G401 (cell line): ENCODE measurements around the gene NPNT. TPM values are rescaled to one million over a fixed set of nuclear protein-coding genes. Genes with fewer than 3 reads are reported as not detected.

Experiments
- DNase-seq: peaks from one replicate; pipeline ENCODE4 v3.0.0-alpha.2; 2015; ENCODE audit warnings: low spot score
- in situ Hi-C: cut with HindIII; loops from 2 replicates; pipeline ENCODE4 v1.10.0; 2016; ENCODE audit warnings: low sequenced_read_pairs, mixed read lengths
- total RNA-seq: library from RNA; depleted of rRNA; stranded (reverse); fragments of >200 nt; shearing (Covaris generic); gene quantifications from 2 replicates; pipeline ENCODE4 v1.2.3, GENCODE V29; 2014

Gene NPNT
- total RNA-seq, 1 experiment from 2014 or later = not detected

DNA sequence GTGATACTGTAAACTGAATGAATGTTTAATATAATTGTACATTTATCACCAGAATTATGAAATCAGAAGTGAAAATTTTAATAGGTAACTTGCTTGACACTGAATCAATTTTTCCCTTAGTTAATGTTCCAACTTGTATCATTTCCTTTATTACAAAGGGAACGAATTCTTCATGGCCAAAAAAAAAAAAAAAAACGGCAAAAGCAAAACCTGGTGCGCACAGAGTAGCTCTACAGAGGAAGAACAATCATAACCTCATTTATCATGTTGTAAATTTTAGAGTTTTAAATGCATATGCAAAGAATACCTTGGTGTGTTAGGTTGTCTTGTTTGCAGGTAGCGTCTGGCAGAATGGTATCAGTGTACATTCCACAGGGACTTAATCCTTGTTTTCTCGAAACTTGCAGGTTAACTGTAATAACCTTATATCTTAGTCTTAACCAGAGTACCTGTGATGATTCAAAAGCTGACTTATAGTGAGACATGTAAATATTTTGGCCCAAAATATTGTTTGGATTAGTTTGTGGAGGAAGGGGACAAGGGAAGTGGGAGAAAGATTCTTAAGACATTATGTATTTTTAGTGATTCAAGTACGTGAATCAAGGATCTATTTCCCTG lies 70.0 kb downstream of the NPNT start:
- no peak for DNase-seq
- in situ Hi-C loops = no loop called here

DNA sequence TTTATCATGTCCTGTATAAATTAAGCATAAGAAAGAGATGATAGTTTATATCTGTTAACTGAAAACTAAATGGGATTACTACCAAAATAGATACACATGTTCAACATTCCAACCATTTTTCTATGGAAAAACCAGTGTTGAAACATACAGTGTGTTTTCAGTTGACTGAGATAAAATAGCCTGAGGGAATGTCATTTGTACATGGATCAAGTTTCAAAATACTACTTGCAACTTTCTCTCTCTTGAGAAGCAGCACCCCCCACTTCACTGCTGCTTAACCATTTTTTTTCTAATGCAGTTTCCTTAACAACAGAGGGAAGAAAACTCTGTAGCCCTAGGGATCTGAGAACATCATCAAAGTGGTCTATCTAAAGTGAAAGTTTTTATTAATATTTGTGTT lies 70.8 kb downstream of the NPNT start:
- DNase-seq = no peak
- in situ Hi-C loops = no loop called here

DNA sequence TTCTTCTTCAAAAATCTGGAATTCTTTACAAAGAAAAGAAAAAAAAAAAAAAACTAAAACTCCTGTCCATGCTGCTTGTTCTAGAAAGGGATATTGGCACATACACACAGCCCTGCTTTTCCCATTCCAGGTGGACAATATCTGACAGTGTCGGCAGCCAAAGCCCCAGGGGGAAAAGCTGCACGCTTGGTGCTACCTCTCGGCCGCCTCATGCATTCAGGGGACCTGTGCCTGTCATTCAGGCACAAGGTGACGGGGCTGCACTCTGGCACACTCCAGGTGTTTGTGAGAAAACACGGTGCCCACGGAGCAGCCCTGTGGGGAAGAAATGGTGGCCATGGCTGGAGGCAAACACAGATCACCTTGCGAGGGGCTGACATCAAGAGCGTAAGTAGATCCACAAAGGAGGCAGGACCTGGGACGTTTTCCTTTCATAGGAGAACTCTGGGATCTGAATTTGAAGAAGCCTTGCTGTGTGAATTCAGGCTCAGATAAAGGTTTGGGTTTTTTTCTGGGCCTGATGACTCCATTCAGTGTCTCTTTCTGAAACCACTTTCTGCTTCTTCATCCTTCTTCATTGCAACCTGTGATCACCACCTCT lies 71.9 kb downstream of the NPNT start:
- no peak for DNase-seq
- in situ Hi-C loops = no loop called here

DNA sequence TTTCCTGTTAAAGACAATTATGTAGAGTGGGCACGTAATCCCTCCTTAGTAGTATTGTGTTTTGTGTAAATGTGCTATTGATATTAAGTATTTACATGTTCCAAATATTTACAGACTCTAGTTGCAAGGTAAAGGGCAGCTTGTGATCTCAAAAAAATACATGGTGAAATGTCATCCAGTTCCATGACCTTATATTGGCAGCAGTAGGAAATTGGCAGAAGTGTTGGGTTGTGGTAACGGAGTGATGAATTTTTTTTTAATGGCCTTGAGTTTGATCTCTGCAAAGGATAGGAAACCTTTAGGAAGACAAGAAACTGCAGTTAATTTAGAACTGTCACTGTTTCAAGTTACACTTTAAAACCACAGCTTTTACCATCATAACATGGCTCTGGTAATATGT lies 74.3 kb downstream of the NPNT start:
- no peak for DNase-seq
- in situ Hi-C loops = no loop called here

DNA sequence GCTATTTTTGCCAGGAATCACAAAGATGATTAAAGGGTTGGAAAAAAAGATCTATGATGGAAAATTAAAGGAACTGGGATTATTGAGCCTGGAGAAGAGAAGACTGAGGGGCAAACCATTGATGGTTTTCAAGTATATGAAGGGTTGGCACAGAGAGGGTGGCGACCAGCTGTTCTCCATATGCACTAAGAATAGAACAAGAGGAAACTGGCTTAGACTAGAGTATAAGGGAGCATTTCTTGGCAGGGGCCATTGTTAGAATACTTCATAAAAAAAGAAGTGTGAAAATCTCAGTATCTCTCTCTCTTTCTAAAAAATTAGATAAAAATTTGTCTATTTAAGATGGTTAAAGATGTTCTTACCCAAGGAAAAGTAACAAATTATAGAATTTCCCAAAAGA lies 75.1 kb downstream of the NPNT start:
- DNase-seq = no peak
- in situ Hi-C loops = no loop called here

DNA sequence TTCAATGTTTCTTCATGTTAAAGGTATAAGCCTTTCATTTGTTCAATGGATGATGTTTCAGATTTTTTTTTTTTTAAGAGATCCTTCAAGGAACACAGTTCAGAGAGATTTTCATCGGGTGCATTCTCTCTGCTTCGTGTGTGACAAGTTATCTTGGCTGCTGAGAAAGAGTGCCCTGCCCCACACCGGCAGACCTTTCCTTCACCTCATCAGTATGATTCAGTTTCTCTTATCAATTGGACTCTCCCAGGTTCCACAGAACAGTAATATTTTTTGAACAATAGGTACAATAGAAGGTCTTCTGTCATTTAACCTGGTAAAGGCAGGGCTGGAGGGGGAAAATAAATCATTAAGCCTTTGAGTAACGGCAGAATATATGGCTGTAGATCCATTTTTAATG lies 75.8 kb downstream of the NPNT start:
- no peak for DNase-seq
- in situ Hi-C loops = no loop called here

DNA sequence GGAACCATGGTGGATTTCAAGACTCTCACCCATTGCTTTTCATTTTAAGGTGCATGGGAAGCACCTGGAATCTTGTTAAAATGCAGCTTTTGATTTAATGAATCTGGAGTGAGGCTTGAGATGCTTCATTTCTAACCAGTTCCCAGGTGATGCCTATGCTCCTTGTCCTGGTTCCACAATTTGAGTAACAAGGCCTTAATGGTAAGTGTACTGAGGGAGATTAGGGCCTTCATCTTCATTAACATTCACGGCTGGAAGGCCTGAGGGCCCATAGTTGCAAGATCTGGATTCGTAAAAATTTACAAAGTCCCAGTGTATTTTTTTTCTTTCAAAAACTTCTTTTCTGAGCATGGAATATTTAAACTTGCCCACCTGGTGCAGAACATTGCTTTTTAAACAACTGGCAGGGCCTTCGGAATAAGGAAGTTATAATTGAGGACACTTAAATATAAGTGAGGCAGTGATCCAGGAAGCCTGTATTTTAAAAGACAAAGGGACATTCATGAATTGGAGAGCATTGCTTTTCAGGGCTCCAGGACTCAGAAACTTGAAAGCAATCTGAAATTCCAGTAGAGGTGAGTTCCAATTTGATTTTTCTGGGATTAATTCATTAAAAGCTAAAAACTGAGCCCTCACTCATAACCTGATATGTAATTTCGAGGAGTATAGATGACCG lies 77.8 kb downstream of the NPNT start:
- in situ Hi-C loops = no loop called here
- DNase-seq = no peak

DNA sequence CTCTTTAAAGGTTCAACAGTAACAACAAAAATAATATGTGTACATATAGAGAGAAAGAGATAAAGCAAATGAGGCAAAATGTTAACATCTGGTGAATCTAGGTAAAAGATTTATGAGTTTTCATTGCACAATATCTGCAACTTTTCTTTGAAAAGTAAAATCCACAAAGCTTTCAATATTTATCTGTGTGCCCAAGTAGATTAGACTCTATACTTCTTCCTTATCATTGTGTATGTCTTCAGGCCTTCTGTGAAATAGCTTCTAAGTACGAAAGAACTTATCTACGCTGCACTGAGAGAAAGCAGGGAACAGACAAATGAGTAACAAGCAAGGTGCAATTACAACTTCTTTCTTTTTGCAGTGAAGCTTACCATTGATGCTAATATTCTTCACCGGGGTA lies 81.6 kb downstream of the NPNT start:
- in situ Hi-C loops = no loop called here

DNA sequence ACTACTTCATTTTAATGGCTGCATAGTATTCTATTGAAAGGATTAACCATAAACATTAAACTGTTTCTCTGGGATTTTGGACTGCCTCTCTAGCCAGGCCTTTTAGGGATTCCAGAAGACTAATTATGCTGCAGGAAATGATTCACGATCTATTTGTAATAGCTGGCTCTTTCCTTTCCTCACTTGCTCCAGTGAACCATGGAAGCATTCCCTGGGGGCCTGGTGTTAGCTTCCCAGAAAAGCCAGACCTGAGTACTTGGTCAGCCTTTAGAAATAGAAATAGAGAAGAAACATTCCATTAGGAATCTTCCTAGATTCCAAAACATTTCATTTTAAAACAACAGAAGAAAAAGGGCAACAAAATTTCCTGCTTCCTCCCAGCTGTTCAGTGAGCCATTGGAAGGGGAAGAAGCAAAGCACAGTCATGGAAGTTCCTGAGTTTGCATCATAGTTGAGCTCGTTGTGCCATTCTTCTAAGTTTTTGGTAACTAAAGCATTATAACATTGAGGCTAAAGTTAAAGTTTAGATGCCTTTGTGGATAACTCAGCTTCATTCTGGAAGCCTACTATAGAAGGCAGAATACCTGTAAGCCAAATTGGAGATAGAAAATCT lies 83.5 kb downstream of the NPNT start:
- no peak for DNase-seq

More for the DNA sequence above, 81.6 kb downstream of the NPNT start:
- DNase-seq = no peak

DNA sequence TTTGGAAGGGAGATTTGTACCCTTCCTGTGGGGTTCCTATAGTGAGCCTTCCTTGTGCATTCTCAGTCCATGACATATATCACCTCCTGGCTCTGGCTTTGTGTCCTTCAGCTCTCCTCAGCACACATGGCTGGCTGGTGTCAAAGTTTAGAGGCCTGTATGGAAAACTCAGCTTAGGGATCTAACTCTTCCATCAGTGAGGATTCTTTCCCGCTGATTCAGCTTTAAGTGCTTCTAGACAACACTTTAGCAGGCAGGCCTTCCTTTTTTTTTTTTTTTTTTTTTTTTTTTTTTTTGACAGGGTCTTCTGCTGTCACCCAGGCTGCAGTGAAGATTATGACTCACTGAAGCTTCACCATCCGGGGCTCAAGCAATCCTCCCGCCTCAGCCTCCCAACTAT lies 84.2 kb downstream of the NPNT start:
- in situ Hi-C loops = no loop called here
- DNase-seq = no peak

More for the DNA sequence above, 83.5 kb downstream of the NPNT start:
- in situ Hi-C loops = no loop called here

DNA sequence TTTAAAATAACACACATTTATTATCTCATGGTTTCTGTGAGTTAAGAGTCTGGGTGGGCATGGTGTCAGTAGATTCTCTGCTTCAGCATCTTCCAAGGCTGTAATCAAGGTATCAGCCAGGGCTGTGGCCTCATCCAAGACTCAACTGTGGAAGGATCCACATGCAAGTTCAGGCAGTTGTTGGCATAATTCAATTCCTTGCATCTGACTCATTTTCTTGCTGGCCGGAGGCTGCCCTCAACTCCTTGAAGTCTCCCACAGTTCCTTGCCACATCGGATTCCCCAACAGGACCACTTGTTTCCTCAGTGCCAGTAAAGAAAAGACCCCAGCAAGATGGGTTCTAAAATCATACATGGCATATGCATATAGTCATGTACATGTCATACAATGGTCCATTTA lies 93.4 kb downstream of the NPNT start:
- DNase-seq = no peak
- in situ Hi-C loops = no loop called here

DNA sequence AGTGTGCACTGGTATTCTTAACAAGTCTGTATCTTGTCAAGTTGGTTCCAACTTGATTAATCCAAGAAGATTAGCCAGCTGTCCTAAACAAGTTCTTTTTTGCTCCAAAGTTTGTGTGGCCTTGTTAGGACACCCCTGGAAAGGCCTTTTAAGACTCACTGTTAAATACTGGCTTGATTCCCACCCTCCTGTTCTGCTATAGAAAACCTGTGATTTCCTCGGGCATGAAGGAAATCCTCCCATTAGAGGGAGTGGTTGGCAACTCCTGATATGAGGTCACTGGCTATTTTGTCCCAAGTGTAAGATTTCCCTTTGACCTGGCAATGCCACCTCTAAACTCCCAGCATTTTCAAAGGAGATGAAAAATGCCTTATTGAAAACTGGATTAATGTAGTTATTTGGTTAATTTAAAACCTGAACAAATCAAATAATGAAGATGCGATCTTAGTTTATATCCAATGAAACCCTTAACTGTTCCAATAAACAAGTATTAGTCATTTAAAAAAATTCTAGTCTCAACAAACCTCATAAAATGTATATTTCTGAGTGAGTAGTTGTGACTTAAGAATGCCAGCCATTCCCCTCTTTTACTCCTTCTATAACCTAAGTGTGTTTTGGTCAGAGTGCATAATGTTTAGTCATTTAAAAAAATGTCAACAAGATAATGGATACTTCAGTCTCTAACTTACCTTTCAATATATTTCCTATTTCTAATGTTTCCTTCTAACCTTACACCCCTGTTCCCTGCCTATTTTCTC lies 94.4 kb downstream of the NPNT start:
- in situ Hi-C loops = no loop called here

DNA sequence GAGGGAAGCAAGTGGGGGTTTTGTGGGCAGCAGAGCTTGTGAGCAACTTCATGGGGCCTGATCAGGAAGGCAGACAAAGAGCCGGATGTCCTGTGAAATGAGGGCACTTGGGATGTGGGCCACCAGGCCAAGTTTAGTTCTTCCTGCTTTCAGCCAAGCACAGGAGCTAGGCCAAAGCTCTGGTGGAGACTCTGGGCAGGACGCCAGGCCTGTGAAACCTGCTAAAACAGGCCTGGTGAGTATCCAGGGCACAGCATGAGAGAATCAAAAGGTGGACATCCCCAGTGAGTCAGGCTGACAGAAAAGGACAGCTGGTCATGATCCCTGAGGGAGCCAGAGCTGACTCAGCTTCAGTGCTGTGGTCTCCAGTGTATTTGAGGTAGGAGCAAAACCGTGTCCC lies 95.7 kb downstream of the NPNT start:
- in situ Hi-C loops = no loop called here
- DNase-seq = peak; percentile 96

More for the DNA sequence above, 94.4 kb downstream of the NPNT start:
- DNase-seq = no peak

DNA sequence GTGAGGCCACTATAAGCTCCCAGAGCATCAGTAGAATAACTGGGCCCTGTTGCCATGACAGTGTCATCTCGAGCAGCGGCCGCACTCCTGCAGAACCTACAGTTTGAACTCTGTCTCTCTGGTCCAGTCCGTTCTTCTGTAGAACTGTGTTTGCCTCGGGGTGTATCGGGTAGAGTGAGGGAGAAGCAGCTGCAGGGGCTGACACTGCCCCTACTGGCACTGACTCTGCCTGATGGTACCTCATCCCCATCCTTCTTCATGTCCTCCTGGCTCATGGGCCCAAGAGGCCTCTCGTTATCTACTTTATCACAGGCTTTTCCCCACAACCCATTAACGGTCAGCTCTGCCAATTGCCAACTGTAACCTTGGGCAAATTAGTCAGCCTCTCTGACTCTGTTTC lies 96.5 kb downstream of the NPNT start:
- no peak for DNase-seq
- in situ Hi-C loops = no loop called here

DNA sequence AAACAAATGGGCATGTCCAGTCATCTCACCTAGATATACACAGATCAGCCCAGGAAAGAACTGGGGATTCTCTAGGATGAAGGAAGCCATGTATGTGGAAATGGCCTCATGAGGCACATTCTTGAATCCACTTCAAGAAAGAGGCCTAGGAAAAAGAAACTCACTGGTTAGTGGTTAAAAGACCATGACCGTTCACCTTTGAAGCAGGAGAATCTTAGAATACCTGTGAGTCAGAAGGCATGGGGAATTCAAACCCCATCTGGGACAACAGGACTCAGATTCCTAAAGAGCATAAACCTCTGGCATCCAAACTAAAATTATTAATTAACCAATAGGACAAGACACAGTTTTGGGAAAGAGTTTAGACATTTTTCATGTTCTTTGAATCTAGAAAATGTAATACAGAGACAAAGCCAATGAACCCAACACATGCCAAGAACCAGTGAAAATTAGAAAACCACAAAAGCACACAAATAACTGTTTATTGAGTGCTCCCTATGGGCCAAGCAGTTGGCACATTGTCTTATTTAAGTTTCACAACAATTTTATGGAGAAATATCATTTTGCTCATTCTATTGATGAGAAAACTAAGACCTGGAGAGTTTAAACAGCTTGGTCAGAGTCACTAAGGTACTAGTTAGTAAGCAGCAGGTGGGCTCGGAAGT lies 97.5 kb downstream of the NPNT start:
- in situ Hi-C loops = no loop called here
- DNase-seq = no peak

DNA sequence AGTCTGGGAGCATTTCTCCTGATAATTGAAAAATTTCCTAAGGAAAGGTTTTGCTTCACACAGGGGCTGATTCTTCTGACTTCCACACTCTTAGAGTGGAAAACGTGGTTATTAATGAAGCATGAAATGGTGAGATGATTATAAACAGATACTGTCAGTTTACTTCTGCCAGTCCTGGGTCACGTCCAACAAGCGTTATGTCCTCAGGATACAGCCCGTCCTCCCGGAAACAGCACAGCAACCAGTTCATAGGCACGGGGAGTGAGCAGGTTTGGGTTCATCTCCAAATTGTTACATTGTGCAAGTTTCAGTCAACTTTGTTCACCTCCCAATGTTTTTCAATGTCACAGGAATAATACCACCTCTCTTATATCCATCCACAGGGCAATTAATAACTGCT lies 98.8 kb downstream of the NPNT start:
- in situ Hi-C loops = no loop called here
- no peak for DNase-seq

DNA sequence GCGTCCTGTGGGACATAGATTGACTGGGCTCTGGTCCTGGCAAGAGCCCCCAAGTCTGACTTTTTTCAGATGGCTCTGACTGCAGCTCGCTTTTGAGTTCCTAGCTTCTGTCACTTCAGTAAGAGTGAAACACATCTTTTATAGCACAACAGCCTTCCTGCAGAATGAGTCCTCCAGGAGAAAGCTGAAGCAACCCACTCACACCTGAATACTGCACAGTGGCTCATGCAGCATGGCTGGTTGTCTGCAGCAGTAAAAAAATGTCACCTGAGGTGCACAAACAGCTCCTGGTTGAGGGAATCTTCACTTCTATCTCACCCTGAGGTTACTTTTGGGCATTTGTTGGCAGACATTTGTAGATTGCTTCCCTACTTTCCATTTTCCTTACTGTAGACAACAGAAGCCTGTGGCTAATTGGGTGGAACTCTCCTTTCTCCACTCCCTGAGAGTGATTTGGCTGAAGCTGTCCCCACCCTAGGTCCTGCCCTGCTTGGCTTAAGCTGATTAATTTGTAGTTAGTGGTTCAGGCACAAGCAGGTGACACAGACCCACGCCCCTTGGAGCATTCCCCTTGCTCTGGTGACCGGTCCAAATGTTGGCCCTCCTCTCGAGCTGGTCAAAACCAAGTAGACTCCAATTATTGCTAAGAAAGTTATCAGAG lies 99.7 kb downstream of the NPNT start:
- DNase-seq = no peak
- in situ Hi-C loops = no loop called here

DNA sequence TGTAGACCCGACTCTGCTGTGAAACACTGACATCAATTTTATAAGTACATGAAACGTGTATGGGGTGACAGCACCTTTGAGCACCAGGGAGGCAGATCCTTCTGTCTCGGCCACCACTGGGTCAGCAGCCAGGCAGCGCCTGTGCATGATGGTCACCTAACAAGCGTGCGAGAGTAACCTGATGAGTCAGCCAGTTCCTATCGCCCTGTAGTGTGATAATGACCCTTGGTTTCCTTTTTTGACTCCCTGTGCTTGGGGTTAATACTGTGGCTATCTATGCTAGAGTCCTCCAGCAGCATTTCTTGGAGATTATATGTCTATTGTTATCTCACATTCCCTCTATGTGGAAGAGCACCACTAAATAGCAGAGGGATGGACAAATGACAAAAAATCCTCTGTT lies 101.6 kb downstream of the NPNT start:
- in situ Hi-C loops = no loop called here
- no peak for DNase-seq
